ENCODE data around the gene NXN.
A peak's percentile ranks its signal among the peaks of the same experiment; 100 is the strongest.

GRCh38 chr17:879546-880442 lies 99.8 kb downstream of the NXN start:
- TF ChIP-seq, protein P1, sequence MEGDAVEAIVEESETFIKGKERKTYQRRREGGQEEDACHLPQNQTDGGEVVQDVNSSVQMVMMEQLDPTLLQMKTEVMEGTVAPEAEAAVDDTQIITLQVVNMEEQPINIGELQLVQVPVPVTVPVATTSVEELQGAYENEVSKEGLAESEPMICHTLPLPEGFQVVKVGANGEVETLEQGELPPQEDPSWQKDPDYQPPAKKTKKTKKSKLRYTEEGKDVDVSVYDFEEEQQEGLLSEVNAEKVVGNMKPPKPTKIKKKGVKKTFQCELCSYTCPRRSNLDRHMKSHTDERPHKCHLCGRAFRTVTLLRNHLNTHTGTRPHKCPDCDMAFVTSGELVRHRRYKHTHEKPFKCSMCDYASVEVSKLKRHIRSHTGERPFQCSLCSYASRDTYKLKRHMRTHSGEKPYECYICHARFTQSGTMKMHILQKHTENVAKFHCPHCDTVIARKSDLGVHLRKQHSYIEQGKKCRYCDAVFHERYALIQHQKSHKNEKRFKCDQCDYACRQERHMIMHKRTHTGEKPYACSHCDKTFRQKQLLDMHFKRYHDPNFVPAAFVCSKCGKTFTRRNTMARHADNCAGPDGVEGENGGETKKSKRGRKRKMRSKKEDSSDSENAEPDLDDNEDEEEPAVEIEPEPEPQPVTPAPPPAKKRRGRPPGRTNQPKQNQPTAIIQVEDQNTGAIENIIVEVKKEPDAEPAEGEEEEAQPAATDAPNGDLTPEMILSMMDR (IDR thresholded peaks at IDR 0.05), result peak; percentile 48 to 62 (median 50)
- TF ChIP-seq POLR2A (IDR thresholded peaks at IDR 0.05), result no peak
